Fibroblast of gingiva (primary cell): ENCODE data around the gene HDHD5.

Source experiments
- DNase-seq: peaks from one replicate; pipeline ENCODE4 v3.0.0-alpha.2; 2011; ENCODE audit warnings: low read depth

The HDHD5 gene

DNA sequence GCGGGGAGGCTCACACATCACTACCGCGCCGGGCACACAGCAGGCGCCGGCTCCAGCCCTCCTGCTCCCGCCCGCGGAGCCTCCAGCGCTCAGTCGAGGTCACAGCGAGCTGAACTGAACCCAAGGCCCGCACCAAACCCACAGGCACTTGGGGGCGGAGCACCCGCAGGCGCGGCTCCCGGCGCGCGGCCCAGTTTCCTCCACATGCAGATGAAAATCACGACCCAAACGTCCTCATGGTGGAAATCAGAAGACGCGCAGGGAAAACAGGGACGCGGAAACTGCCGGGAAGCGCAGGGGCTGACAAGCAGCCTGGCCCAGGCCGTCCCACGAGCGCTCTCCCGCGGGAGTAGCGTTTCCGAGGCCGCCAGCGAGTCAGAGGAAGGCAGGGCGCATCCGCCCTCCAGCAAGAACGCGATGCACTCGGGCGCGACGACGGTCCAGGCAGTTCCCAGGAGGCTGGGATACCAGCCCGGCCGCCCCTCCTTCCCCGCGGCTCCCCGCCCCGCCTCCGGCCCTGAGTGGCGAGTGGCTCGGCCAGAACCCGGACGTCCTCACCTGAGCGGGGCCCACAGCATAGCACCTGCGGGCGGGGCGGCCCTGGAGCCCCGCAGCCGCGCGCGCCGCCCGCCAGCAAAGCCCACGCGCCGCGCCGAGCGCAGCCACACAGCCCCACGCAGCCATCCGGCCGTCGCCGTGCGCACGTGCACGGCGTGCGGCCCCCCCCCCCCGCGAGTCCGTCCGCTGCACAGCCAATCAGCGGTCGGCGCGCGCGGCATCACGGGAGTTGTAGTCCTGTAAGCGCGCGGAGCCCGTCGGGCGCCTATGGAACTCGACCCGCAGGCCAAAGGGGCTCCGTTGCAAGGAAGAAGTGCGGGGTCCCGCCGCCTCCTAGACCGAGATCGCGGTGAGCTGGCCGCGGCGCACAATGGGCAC, at the start of gene HDHD5:
TSS of gene HDHD5 (minus strand) at position 710 of the 936 bp plus-strand sequence. CDS start at position 684, 26 bp downstream.
- peak; percentile 86 for DNase-seq

DNA sequence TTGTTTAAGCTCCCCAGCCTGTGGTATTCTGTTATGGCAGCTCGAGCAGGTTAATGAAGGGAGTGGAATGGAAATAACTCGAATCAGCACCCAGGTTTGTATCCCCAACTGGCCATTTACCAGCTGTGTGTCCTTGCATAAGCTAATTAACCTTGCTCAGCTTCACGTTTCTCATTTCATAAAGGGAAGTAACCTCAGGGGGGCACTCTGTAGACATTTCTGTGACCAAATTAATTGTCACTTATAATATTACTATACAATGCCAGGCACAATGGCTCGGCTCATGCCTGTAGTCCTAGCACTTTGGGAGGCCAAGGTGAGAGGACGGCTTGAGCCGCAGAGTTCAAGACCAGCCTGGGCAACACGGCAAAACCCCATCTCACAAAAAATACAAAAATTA, 46.4 kb upstream of the HDHD5 start:
- no peak for DNase-seq

DNA sequence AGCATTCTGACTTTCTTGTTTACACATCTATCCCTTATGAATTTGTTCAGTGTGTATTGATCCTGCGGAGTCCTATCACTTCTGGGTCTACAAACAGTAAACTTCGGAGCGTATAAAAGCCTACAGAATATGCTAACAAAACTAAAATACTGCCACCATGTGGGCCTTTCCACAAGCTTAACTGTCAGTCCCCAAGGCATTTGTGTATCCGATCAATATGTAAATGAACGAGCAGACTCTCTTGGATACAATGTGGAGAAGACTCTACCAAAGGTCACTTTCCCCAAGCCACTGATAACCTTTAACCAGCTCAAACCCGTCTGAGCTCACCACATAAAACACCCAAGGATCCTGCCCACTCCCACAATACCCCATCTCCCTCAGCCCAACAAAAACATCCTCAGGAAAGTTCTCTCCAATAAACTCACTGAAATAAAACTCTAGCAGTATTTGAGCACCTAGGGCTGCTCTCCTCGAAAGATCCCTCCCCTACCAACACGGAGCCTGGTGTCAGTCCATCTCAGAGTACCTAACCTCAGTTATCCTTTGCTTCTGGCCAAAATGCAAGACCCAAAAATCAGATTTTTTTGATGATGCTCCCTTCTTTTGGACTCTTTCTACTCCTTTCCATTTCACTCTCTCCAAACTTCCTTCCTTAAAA, 42.3 kb upstream of the HDHD5 start:
- no peak for DNase-seq

DNA sequence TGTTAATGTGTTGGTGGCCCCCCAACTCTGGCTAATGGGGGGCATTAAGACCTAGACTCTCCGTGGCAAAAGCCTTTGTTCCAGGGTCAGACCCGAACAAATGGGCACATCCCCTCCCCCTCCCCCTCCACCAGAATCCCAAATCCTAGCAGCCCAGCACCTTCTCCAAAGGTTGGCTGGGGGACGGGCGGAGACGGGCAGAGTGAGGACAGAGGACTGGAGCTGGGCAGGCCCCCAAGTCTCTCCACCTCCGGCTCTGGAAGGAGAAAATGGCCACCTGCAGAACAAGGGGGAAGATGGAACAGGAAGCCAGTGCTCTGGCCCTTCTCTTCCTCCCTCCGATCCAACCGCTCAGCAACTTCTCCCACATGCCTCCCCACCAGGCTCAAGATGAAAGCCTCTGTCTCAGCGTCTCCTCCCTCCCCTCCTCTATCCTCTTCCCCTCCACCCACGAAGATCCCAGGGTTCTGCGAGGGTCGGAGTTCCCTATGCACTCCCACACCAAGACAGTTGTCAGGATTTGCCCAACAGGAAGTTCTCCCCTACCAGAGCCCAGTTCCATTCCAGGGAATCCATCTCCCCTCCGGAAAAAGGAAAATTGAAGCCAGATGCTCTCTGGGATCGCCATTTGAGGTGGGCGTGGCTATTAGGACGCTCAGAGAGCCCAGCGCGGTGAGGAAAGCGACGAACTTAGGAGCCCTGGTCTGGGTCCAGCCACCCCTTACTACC, 40.1 kb upstream of the HDHD5 start:
- peak; percentile 48 for DNase-seq

DNA sequence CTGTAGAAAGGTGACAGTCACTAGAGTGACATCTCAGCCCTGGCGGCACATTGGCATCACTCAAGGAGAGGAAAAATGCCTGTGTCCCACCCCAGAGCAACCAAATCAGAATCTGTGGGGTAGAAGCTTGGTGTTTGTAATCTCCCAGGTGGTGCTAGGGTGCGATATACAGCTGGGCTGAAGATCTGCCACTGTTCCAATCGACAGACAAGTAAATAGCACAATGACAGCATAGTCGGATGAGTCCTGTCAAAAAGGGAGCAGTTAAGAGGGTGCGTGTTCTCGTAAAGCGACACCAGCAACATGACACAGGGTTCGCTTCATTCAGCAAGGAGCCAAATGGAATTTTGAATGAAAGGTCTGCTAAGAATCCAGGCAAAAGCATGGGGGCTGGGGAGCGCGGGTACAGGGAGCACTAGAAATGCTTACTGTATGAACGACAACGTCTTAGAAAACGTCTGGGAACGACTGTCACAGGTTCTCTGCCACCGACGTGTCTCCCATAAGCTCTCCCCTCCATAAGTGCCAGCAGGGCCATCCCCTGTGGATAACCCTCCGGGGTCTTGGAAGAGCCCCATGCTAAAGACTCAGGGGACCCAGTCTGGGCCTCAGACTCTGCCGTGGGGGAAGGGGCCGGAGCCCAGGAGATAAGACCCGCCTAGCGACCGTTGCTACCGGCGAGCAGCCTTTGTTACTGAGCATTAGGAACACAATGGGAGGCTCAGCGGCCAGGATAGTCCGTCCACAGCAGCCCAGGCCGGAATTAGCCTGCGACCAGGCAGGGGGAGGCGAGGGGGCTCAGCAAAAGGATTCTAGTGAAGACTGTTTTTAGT, 39.3 kb upstream of the HDHD5 start:
- DNase-seq: no peak

DNA sequence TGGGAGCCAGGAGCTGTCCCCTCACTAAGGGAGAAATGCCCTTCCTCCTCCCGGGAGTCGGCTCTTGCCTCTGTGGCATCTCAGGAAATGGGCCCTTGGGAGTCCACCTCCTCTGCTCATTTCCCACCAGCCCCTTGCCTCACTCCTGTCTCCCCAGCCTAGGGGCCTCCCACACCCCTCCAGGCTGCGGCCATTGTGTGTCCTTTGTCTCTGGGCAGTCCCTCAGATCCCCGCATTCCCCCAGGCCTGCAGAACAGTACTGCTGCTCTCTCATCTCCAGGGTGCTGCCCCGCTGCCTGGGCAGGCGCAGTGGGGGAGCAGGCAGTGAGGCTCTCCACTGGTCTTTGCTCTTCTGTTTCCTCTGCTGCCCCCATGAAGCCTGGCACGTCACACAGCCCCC, 35.1 kb upstream of the HDHD5 start:
- DNase-seq: no peak

DNA sequence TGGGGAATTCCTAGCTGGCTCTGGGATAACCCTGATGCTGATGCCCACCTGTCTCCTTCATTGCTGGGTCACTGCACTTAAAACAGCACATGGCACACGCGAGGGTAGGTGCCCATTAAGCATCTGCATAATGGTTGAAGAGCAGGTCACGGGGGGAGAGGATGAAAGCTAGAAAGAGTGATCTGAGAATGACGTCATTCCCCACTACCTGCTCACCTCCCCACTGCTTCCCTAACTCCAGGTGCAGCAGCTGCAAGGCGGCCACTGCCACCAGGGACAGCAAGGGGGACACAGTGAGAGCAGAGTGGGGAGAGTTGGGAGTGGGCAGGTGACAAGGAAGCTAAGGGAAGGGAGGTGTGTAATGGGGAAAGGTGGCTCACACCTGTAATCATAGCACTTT, 33.1 kb upstream of the HDHD5 start:
- no peak for DNase-seq

DNA sequence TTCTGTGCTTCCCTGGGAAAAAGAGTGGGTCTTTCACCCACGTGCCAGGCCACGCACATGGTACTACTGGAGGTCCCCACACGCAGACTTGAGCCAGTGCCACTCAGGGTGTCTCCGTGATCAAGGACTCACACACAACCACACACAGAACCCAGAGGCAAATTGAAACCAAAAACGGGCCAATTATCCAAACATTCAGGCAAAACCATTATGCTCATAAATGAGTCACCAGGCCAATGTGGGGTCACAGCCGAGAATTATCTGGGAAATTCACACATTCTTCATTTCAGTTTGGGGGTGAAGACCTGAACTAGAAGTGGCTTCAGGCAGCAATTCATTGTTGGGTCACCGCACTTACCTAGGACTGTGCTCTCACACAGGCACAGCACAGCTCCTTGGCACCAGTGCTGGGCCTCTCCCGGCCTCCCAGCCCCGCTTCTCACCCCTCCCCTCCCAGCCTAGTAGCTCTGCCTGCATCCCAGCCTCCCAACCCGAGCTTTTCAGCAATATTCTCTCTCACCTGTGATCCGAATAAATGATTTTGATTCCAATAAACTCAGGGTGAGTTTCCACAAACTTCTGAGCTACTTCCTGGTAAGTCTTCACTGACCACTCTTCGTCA, 32.2 kb upstream of the HDHD5 start:
- DNase-seq: peak; percentile 11

DNA sequence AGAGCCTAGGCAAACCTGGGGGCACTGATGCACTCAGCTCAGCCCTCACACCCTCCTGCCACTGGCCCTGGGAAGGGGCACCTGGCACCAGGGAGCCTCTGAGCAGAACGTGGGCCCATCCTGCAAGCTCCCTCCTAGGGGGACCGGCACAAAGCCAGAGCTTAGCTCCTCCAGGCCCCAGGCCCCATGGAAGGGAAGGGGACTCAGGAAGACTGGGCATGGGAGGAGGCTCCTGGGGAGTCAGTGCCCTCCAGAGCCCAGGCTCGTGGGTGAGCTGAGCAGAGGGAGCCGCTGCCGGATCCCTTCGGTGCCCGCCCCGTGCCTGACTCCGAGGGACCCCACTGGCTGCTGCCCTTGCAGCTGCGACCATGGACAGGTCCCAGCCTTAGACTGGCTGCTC, 31.6 kb upstream of the HDHD5 start:
- DNase-seq: no peak

DNA sequence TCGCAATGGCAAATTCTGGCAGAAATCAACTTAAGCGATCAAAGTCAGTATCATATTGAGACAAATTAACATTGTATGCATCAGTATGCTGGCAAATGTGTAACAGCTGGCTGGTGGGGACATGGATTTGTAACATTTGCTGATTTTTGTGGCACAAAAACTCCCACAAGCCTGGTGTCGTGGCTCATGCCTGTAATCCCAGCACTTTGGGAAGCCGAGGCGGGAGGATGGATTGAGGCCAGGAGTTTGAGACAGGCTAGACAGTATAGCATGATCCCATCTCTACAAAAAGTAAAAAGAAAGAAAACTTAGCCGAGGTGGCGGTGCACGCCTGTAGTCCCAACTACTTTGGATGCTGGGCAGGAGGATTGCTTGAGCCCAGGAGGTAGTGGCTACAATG, 17.6 kb upstream of the HDHD5 start:
- DNase-seq: no peak

DNA sequence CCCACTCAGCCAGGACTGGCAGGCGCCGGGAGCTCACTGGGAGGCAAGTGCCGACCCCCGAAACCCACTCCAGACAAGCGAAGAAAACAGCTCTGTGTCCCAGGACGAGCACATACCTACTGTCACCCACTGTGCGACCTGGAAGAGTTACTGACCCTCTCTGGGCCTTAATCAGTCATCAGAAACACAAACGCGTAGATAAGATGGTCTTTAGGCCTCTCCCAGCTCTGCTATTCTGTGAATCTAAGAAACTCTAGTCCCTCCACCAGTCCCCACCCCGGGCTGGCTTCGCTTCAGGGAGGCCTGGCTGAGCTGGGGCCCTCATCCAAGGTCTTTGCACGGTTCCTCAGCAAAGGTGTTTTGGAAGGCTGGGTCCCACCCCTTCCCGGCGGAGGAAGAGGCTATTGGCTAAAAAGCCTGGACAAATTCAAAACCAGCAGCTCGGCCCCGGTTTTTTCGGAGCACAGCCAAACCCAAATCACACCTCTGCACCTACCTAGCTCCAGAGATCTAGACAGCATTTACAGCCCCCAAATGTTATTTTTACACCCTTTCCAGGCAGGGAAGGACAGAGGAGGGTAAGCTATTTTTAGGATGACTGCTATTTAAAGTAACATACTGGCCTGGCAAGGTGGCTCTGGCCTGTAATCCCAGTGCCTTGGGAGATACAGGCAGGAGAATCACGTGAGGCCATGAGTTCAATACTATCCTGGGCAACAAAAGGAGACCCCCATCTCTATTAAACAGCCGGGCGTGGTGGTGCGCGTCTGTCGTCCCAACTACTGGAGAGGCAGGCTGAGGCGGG, 13.2 kb upstream of the HDHD5 start:
- DNase-seq: no peak

DNA sequence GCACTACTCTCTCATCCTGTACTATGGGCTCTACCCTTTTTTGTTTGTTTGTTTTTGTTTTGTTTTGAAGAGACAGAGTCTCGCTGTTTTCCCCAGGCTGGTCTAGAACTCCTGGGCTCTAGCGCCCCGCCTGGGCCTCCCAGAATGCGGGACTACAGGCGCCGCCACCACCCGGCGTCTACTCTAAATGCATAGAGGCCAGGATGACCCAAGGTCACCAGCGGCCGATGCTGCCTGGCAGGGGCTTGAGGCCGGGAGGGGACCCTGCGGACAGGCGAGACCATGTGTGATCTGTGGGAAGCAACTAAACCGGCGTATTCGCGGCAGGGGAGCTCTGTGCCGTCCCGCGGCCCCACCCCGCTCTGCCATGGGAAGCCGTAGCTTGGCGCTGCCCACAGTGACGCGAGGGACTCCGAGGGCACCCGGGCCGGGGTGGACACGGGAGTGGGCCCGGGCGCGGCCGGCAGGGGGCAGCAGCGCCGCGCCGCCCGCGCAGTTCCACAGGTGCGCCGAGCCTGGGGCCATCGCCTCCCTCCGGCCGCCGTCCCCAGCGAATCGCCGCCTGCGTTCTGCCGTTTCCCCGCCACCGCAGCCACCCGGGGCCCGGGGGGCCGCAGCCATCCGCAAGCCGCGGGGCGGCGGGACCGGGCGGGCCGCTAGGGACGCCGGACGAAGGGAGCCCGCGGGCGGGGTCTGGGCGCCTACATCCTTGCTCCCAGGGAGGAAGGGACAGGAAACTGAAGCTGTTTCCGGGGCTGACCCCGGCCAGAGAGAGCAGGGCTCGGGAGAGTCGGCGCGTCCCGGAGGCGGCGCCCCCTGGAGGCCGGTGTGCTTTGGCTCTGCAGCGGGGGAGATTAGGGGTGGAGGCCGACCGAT, 12.3 kb upstream of the HDHD5 start:
- peak; percentile 87 for DNase-seq

DNA sequence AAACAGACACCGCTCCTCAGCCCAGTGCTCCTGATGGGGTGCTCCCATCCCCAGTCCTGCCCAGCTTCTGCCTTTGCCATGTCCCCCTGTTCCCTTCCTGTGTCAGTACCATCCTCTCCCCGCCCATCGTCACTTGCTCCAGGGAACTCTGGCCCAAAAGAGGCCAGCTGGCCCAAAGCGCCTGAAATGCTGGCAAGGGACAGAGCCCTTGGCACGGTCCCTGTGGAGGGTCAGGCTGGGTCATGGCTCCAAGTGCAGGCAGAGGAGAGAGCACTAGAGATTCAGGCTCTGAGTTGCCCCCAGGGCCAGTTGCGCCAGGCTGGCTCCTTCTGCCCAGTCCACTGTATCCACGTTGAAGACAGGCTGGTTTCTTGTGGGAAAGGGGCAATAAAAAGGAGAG, 8.4 kb upstream of the HDHD5 start:
- no peak for DNase-seq

DNA sequence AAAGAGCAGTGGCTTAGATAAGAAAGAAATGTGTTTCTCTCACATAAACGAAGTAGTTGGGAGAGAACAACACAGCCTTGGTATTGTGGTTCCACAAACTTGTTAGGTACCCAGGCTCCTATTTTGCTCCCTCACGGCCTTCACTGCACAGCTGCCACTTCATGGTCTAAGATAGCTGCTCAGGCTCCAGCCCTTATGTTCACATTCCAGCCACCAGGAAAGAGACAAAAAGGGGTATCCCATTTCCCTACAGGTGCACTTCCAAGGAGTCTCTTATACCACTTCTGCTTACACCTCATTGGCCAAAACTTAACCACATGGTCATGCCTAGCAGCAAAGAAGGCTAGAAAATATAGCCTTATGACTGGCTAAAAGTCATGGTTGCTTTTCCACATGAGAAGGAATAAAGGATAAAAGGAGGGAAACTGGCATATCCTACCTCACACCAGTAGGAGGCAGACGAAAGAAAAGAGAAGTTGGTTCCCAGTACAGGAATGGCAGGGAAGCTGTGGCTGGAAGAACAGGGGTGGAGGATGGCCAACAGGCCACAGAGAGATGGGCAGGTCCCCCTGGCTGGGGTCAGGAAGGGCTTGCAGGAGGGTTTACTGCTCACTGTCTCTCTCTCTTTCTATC, 5.4 kb upstream of the HDHD5 start:
- DNase-seq: no peak

DNA sequence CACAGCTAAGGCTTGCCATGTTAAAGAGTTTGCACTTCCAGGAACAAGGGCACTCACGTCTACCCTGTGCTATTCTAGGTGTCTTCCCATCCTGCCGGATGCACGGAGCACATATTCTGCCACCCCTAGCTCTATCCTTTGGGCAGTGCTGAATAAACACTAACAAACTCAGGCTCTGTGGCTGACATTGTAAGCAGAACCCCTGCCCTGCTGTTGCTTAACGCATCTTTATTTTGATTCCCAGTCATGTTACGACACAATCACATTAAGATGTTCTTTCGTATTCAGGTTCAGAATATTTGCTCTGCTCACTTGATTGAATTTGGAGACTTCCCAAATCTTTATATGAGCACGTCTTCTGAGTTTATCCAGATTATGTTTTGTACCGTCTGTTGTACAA, 3.7 kb upstream of the HDHD5 start:
- no peak for DNase-seq

DNA sequence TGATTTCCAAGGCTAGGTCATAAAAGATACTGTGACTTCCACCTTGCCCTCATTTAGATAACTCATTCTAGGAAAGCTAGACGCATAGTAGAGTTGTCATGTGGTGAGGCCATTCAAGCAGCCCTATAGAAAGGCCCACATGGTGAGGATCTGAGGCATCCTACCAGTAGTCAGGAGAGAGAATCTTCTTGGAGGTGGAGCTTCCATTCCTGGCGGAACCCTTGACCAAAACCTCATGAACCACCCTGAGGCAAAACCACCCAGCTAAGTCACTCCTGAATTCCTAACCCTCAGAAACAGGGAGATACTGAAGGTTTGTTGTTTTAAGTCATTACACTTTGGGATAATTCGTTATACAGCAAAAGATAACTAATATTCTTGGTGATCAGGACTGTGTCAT, 2.9 kb upstream of the HDHD5 start:
- DNase-seq: no peak

DNA sequence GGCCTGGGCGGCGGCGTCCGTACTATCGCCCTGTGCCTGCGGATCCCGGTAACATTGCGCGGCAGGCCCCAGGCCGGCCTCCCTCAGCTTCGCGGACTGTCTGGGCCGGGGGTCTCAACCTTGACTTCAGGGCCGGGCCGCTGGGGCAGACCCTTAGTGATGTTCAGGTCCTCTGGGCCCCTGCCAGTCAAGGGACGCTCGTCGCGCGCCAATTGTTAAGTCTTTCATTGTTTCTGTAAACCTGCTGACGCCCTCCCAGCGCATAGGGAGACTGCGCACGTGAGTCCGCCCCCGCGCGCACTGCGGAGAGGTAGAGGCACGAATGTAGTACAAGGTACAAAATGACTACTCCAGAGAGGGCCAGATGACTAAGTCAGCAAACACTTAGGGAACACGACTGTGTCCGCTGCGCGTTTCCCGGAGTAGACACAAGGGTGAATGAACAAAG, 451 bp upstream of the HDHD5 start:
- peak; percentile 23 for DNase-seq

DNA sequence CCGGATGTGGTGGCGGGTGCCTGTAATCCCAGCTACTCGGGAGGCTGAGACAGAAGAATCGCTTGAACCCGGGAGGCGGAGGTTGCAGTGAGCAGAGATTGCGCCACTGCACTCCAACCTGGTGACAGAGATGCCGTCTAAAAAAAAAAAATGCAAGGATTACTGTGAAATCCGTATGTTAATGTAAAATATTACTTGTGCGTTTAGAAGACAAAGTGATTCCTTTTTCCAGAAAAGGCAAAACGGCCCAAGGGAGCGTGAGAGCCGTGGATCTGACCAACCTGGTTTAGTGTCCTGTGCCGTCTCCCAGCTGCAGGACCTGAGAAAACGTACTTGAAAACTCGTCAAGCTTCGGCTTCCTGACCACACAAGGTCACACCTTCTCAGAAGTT, 905 bp downstream of the HDHD5 start:
- DNase-seq: no peak

DNA sequence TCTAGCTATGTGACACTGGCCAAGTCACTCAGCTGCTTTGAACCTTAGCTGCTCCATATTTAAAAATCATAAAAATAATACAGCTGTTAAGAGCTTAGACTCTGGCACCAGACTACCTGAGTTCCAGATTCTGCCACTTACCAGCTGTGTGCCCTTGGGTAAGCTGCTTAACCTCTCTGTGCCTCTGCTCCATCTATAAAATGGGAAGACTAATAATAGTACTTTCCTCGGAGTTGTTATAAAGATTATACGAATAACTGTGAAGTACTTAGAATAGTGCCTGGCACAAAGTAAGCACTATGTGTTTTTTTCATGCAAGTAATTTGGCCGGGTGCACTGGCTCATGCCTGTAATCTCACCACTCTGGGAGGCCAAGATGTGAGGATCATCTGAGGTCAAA, 1.4 kb downstream of the HDHD5 start:
- no peak for DNase-seq
